ENCODE data around the gene JAK1. TPM values are rescaled to one million over a fixed set of nuclear protein-coding genes. Genes with fewer than 3 reads are reported as not detected.

The JAK1 gene
- total and polyA plus RNA-seq, 9 of the 15 experiments (the other 6 are each of a cell fraction or from before 2014, with no cell fraction given) = 9.7 to 44.1 (median 42.5) TPM

- TF ChIP-seq, protein P1, sequence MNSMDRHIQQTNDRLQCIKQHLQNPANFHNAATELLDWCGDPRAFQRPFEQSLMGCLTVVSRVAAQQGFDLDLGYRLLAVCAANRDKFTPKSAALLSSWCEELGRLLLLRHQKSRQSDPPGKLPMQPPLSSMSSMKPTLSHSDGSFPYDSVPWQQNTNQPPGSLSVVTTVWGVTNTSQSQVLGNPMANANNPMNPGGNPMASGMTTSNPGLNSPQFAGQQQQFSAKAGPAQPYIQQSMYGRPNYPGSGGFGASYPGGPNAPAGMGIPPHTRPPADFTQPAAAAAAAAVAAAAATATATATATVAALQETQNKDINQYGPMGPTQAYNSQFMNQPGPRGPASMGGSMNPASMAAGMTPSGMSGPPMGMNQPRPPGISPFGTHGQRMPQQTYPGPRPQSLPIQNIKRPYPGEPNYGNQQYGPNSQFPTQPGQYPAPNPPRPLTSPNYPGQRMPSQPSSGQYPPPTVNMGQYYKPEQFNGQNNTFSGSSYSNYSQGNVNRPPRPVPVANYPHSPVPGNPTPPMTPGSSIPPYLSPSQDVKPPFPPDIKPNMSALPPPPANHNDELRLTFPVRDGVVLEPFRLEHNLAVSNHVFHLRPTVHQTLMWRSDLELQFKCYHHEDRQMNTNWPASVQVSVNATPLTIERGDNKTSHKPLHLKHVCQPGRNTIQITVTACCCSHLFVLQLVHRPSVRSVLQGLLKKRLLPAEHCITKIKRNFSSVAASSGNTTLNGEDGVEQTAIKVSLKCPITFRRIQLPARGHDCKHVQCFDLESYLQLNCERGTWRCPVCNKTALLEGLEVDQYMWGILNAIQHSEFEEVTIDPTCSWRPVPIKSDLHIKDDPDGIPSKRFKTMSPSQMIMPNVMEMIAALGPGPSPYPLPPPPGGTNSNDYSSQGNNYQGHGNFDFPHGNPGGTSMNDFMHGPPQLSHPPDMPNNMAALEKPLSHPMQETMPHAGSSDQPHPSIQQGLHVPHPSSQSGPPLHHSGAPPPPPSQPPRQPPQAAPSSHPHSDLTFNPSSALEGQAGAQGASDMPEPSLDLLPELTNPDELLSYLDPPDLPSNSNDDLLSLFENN (IDR thresholded peaks at IDR 0.05; ENCODE audit: low read depth in 2 of 2, low read length in 2 of 2) = 0 out of 4 replicates have a peak, but pooled peaks of 1 of the 2 experiments have one; percentile 67
- 0 out of 2 replicates have a peak, but pooled peaks have one; percentile 26 for TF ChIP-seq ZNF644 (tag; IDR thresholded peaks at IDR 0.05; ENCODE audit: low read depth)
- no peak for TF ChIP-seq HOMEZ (CRISPR knock-in tag; IDR thresholded peaks at IDR 0.05)
- no peak for TF ChIP-seq DIDO1 (tag; IDR thresholded peaks at IDR 0.05; ENCODE audit: low read depth)
- TF ChIP-seq SP1 (CRISPR knock-in tag; IDR thresholded peaks at IDR 0.05) = 0 out of 2 replicates have a peak, but pooled peaks have one; percentile 25
- no peak for TF ChIP-seq OTX1 (CRISPR knock-in tag; IDR thresholded peaks at IDR 0.05)
- peak; percentile 82; the same call in 1 of the 2 replicates for TF ChIP-seq HDAC2 (IDR thresholded peaks at IDR 0.05)
- TF ChIP-seq SMAD3 (CRISPR knock-in tag; conservative IDR thresholded peaks at IDR 0.05) = no peak
- TF ChIP-seq JUNB (CRISPR knock-in tag; conservative IDR thresholded peaks at IDR 0.05) = peak; percentile 76; the same call in 1 of the 2 replicates
- TF ChIP-seq IFI16 (CRISPR knock-in tag; IDR thresholded peaks at IDR 0.05) = no peak
- no peak for TF ChIP-seq NRF1 (conservative IDR thresholded peaks at IDR 0.05 in 1 of 2, IDR thresholded peaks at IDR 0.05 in 1 of 2)
- TF ChIP-seq, protein P2, sequence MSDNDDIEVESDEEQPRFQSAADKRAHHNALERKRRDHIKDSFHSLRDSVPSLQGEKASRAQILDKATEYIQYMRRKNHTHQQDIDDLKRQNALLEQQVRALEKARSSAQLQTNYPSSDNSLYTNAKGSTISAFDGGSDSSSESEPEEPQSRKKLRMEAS (CRISPR knock-in tag; IDR thresholded peaks at IDR 0.05) = no peak
- TF ChIP-seq NFE2L1 (tag; IDR thresholded peaks at IDR 0.05; ENCODE audit: borderline replicate concordance, low read depth) = no peak
- peak; percentile 32 for TF ChIP-seq PRDM10 (IDR thresholded peaks at IDR 0.05; ENCODE audit: partially characterized antibody)
- TF ChIP-seq ZNF830 (CRISPR knock-in tag; IDR thresholded peaks at IDR 0.05) = no peak
- TF ChIP-seq, protein P3, sequence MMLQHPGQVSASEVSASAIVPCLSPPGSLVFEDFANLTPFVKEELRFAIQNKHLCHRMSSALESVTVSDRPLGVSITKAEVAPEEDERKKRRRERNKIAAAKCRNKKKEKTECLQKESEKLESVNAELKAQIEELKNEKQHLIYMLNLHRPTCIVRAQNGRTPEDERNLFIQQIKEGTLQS (IDR thresholded peaks at IDR 0.05) = peak; percentile 98
- TF ChIP-seq, protein P3 (CRISPR knock-in tag; conservative IDR thresholded peaks at IDR 0.05) = peak; percentile 90
Observed at GRCh38 chr1:64898107-64898861, 68.1 kb downstream of the JAK1 start (continued).

Measured in K562 (cell line).